Spleen (tissue), 11 donors: Measurements from ENCODE around the gene FAAP20. TPM values are rescaled to one million over a fixed set of nuclear protein-coding genes. Genes with fewer than 3 reads are reported as not detected.

Source experiments
- DNase-seq: peaks from one replicate; pipeline ENCODE4 v3.0.0-alpha.2; 2020
- H3K27ac ChIP-seq, 8 donors: fragments of 200-600 bp; sonication (generic) in 7 of 8; 1 replicate in 4 of 8; 2 replicates in 4 of 8; pipeline versions ENCODE4 v1.5.0 to v1.8.0; 2016 to 2021; ENCODE audit warnings: inconsistent platforms in 4 of 8, mild to moderate bottlenecking in 4 of 8, moderate library complexity in 1 of 8
- H3K27me3 ChIP-seq, 7 donors: fragments of 200-600 bp; sonication (generic) in 6 of 7; replicated peaks in 1 of 7; 1 replicate in 4 of 7; 2 replicates in 3 of 7; pipeline versions ENCODE4 v1.5.0 to v1.8.0; 2016 to 2021; ENCODE audit warnings: inconsistent platforms in 3 of 7, mild to moderate bottlenecking in 1 of 7
- H3K36me3 ChIP-seq, 6 donors: fragments of 200-600 bp; sonication (generic) in 5 of 6; 1 replicate in 4 of 6; 2 replicates in 2 of 6; pipeline versions ENCODE4 v1.5.0 to v1.8.0; 2016 to 2021; ENCODE audit warnings: inconsistent platforms in 2 of 6
- H3K4me1 ChIP-seq, 6 donors: fragments of 200-600 bp; sonication (generic) in 5 of 6; 1 replicate in 3 of 6; 2 replicates in 3 of 6; pipeline versions ENCODE4 v1.5.0 to v1.8.0; 2016 to 2021; ENCODE audit warnings: inconsistent platforms in 3 of 6
- H3K4me3 ChIP-seq, 8 donors: fragments of 200-600 bp; sonication (generic) in 7 of 8; 1 replicate in 4 of 8; 2 replicates in 4 of 8; pipeline versions ENCODE4 v1.5.0 to v1.8.0; 2016 to 2021; ENCODE audit warnings: inconsistent platforms in 4 of 8, mild to moderate bottlenecking in 4 of 8, moderate library complexity in 2 of 8
- H3K9me3 ChIP-seq, 8 donors: fragments of 200-600 bp; sonication (generic) in 7 of 8; 1 replicate in 4 of 8; 2 replicates in 4 of 8; pipeline versions ENCODE4 v1.5.0 to v1.8.0; 2016 to 2021; ENCODE audit warnings: inconsistent platforms in 4 of 8
- CTCF ChIP-seq, 11 experiments: fragments of 200-600 bp in 7 of 11; fragments of 450-650 bp in 4 of 11; sonication (generic) in 4 of 11; IDR thresholded peaks in 8 of 11; conservative IDR thresholded peaks in 3 of 11; 1 replicate in 7 of 11; 2 replicates in 4 of 11; pipeline versions ENCODE4 v1.4.0 to v1.8.0; 2016 to 2021; ENCODE audit warnings: antibody characterized with exemption in 11 of 11, inconsistent platforms in 4 of 11, mild to moderate bottlenecking in 1 of 11
- POLR2A ChIP-seq, 3 donors: fragments of 450-650 bp; IDR thresholded peaks; one replicate each; pipeline ENCODE4 v1.5.1; 2017; ENCODE audit warnings: antibody characterized with exemption in 3 of 3, mild to moderate bottlenecking in 1 of 3
- POLR2AphosphoS5 ChIP-seq, 3 donors: sonication (generic); formaldehyde crosslinking; IDR thresholded peaks; one replicate each; pipeline ENCODE4 v1.5.1; 2017; ENCODE audit warnings: antibody characterized with exemption in 3 of 3
- WGBS, 5 donors: extraction: QIAGEN DNeasy Blood & Tissue Kit in 3 of 5; methylation state at CpG; one replicate each; pipeline versions ENCODE4 v1.1.5 to v1.1.7; 2013 to 2018; 5-methylcytosine and 5-hydroxymethylcytosine counted together
- intact Hi-C: fragments of 100-400 bp; cut with DNase I; formaldehyde crosslinking; loops from one replicate; pipeline ENCODE4 v1.15.0; 2023; ENCODE audit warnings: low total_unique reads
- polyA plus RNA-seq, 3 donors: library from polyadenylated mRNA; stranded (reverse); fragments of 200-250 nt; gene quantifications; one replicate each; pipeline ENCODE4 v1.2.1, GENCODE V29; 2013
- total RNA-seq, 7 donors: library from RNA; depleted of rRNA in 3 of 7; stranded (reverse); fragments of >200 nt in 3 of 7; fragmentation: NEBNext Ultra II Directional in 4 of 7; extraction: Animal tissue kit (Norgen Biotek cat#: 25700) in 4 of 7; gene quantifications; one replicate each; pipeline versions ENCODE4 v1.1.0 to v1.2.1, GENCODE V29; 2016 to 2021
- donor health status: healthy with polysubstance abuse.
- donor health status: DM: no; HTN: no; CAD: no; lungs with moderate emphysema.
- donor health status: DM: no; HTN: no; CAD: no.
- donor health status: Bipolar disorder and iron deficiency.
- donor health status: healthy.
- donor health status: DM: no; HTN: no; CAD: no.
- donor health status: DM: yes; HTN: yes; CAD: no.

Gene FAAP20
- total and polyA plus RNA-seq, 10 donors: 20.6 to 113 (median 52.0) TPM

DNA sequence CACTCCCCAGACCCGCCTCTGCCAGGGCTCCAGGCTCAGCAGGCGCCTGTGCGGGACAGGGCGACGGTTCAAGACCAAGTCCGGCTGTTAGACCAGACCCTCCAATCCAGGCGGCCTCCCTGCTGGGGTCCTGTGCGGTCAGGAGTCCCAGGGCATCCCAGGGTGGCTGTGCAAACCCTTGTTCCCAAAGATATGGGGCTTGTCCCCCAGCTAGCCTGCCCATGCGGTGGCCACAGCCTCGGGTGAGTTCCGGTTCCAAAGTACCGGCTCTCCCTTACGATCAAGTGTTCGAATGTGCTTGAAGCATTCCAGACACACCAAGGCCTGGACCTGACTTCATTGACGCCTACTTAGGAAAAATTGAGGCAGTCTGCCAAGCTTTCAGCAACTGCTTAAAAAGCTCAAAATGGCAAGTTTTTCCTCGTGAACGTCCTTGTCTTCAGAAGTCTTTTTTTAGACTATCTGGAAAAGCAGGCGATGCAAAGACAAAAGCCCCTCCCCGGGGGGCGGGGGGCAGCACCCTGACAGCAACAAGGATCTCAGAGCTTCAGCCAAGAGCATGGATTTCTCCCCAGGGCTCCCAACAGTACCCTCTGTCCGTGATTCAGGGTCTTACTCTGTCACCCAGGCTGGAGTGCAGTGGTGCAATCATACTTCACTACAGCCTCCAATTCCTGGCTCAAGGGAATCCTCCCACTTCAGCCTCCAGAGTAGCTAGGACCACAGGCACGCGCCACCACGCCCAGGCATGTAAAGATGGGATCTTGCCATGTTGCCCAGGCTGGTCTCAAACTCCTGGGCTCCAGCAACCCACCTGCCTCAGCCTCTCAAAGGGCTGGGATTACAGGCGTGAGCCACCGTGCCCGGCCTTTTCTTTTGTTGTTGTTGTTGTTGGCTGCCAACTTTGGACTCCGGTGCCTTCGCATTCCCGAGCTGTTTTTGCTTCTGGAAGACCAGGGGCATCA lies 2.3 kb downstream of the FAAP20 start:
- TF ChIP-seq POLR2A (IDR thresholded peaks at IDR 0.05) (no peak), CTCF (IDR thresholded peaks at IDR 0.05 in 8 of 11, conservative IDR thresholded peaks at IDR 0.05 in 3 of 11) (no peak), POLR2AphosphoS5 (IDR thresholded peaks at IDR 0.05) (peak in 1 of 3 donors; percentile 17)
- WGBS, 5 donors: 73 to 88% (median 84%) methylated on average over 26 to 30 of the region's 30 CpGs
- no peaks in the 10 kb centered on the region for H3K9me3 ChIP-seq
- no peaks in the 10 kb centered on the region for H3K27me3 ChIP-seq
- DNase-seq: no peak
- H3K4me1 ChIP-seq: peaks cover 16 to 69% (median 53%) of the 10 kb centered on the region in 6 donors
- peak overlapping the region in 5 of 8 donors; percentile 37 to 97 (median 92) for H3K27ac ChIP-seq
- no peak overlapping the region for H3K4me3 ChIP-seq
- peaks cover 0 to 19% (median 0%) of the 10 kb centered on the region in 6 donors for H3K36me3 ChIP-seq
- intact Hi-C loops: no loop called here

DNA sequence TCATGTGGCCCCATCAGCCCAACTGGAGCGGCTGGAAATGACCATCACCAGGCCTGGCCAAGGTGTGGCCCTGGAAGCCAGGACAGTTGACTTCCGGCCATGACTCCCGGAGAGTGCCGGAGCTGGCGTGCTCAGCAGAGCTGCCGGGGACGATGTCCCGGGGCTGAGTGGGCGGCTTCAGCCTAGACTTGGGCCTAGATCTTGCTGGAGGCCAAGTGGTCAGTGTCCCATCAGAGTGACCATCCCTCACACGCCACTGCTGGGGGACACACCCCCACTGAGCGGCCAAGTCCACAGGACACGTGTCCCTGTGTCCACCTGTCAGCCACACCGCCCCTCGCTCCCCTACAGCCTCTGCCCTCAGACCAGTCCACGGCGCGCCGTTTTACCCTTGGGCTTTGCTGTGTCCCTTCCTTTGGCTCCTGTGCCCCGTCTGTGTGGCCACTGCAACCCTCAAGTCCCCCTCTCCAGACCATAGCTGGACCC lies 4.0 kb downstream of the FAAP20 start:
- H3K27ac ChIP-seq: peak overlapping the region in 7 of 8 donors; percentile 87 to 96 (median 89)
- 87 to 96% (median 94%) methylated on average over 7 to 19 of the region's 19 CpGs for WGBS, 5 donors
- H3K27me3 ChIP-seq: no peaks in the 10 kb centered on the region
- peaks cover 15 to 63% (median 49%) of the 10 kb centered on the region in 6 donors for H3K4me1 ChIP-seq
- H3K36me3 ChIP-seq: peaks cover 0 to 35% (median 13%) of the 10 kb centered on the region in 6 donors
- no peak for DNase-seq
- intact Hi-C loops: no loop called here
- no peaks in the 10 kb centered on the region for H3K9me3 ChIP-seq
- TF ChIP-seq POLR2AphosphoS5 (IDR thresholded peaks at IDR 0.05): no peak
- H3K4me3 ChIP-seq: peak overlapping the region in 4 of 8 donors; percentile 43 to 71 (median 47)

- Histone ChIP-seq H3K27me3 (no peaks in the 10 kb centered on the region), H3K27ac (peak overlapping the region in 7 of 8 donors; percentile 87 to 96 (median 89)), H3K4me3 (peak overlapping the region; percentile 6 to 71 (median 43)), H3K9me3 (no peaks in the 10 kb centered on the region), H3K4me1 (peaks cover 10 to 56% (median 42%) of the 10 kb centered on the region in 6 donors), H3K36me3 (peaks cover 0 to 43% (median 20%) of the 10 kb centered on the region in 6 donors)
- peak; percentile 98 for DNase-seq
- WGBS, 5 donors: 20 to 49% (median 40%) methylated on average over 55 to 65 of the region's 65 CpGs
- TF ChIP-seq POLR2AphosphoS5 (IDR thresholded peaks at IDR 0.05): peak; percentile 87 to 89 (median 88)
- TF ChIP-seq CTCF (IDR thresholded peaks at IDR 0.05 in 8 of 11, conservative IDR thresholded peaks at IDR 0.05 in 3 of 11): no peak
- intact Hi-C loops: no loop called here
Measured at GRCh38 chr1:2189459-2190425, 4.8 kb downstream of the FAAP20 start.

DNA sequence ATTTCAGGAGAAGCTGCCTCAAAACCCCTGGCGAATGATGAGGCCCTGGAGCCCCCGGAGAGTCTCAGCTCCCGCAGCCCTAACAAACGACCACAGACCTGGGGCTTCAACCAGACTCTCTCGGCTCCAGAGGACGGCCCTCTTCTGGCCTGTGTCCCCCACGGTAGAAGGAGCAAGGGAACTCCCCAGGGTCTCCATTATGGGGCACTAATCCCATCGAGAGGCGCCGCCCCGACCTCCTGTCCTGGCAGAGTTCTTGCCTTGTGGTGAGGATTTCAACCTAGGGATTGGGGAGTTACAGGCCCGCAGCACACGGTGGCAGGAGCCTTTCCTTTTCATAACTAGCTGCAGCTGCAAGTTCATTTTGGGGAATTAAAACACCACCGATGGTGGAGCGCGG lies 6.2 kb downstream of the FAAP20 start:
- no peak overlapping the region for H3K4me3 ChIP-seq
- peaks cover 0 to 54% (median 25%) of the 10 kb centered on the region in 6 donors for H3K36me3 ChIP-seq
- H3K27me3 ChIP-seq: no peaks in the 10 kb centered on the region
- TF ChIP-seq CTCF (IDR thresholded peaks at IDR 0.05 in 8 of 11, conservative IDR thresholded peaks at IDR 0.05 in 3 of 11) (no peak), POLR2AphosphoS5 (IDR thresholded peaks at IDR 0.05) (no peak), POLR2A (IDR thresholded peaks at IDR 0.05) (no peak)
- intact Hi-C loops: no loop called here
- H3K27ac ChIP-seq: no peak overlapping the region
- 93 to 98% (median 97%) methylated on average over 12 to 16 of the region's 16 CpGs for WGBS, 5 donors
- peaks cover 4 to 47% (median 33%) of the 10 kb centered on the region in 6 donors for H3K4me1 ChIP-seq
- DNase-seq: no peak
- no peaks in the 10 kb centered on the region for H3K9me3 ChIP-seq
